GM19238 (cell line): Measurements from ENCODE around the gene ANGPTL2.
"Not testable (repeated sequence)": the region's sequence is repeated elsewhere in the genome, so short reads cannot be mapped to it uniquely, and the experiment has no call there.

Experiments used
- DNase-seq: peaks from one replicate; pipeline ENCODE4 v3.0.0; 2011; ENCODE audit warnings: low spot score; ENCODE audit not compliant: insufficient read length

Gene ANGPTL2, protein sequence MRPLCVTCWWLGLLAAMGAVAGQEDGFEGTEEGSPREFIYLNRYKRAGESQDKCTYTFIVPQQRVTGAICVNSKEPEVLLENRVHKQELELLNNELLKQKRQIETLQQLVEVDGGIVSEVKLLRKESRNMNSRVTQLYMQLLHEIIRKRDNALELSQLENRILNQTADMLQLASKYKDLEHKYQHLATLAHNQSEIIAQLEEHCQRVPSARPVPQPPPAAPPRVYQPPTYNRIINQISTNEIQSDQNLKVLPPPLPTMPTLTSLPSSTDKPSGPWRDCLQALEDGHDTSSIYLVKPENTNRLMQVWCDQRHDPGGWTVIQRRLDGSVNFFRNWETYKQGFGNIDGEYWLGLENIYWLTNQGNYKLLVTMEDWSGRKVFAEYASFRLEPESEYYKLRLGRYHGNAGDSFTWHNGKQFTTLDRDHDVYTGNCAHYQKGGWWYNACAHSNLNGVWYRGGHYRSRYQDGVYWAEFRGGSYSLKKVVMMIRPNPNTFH

GRCh38 chr9:127122176-127123063 lies at the start of gene ANGPTL2:
ANGPTL2 (minus strand) TSS chr9:127122635; CDS start chr9:127108731, 13,904 bp downstream.
- peak; percentile 39 for DNase-seq

GRCh38 chr9:127171348-127171747 lies 48.9 kb upstream of the ANGPTL2 start:
- DNase-seq, result not testable (repeated sequence)

GRCh38 chr9:127170652-127171051 lies 48.2 kb upstream of the ANGPTL2 start:
- DNase-seq, result no peak

- no peak for DNase-seq
These were observed 47.7 kb upstream of the ANGPTL2 start for GRCh38 chr9:127170103-127170502.

DNA sequence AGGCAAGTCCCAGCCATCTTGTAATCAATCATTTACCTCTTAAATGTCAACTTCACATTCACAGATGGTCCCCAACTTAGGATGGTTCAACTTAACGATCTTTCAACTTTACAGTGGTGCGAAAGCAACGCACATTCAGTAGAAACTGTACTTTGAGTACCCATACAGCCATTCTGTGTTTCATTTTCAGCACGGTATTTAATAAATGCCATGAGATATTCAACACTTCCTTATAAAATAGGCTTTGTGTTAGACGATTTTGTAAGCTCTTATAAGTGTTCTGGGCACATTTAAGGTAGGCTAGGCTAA lies 47.1 kb upstream of the ANGPTL2 start:
- no peak for DNase-seq

- DNase-seq, result no peak
These were observed 46.5 kb upstream of the ANGPTL2 start for GRCh38 chr9:127168756-127169574.

DNA sequence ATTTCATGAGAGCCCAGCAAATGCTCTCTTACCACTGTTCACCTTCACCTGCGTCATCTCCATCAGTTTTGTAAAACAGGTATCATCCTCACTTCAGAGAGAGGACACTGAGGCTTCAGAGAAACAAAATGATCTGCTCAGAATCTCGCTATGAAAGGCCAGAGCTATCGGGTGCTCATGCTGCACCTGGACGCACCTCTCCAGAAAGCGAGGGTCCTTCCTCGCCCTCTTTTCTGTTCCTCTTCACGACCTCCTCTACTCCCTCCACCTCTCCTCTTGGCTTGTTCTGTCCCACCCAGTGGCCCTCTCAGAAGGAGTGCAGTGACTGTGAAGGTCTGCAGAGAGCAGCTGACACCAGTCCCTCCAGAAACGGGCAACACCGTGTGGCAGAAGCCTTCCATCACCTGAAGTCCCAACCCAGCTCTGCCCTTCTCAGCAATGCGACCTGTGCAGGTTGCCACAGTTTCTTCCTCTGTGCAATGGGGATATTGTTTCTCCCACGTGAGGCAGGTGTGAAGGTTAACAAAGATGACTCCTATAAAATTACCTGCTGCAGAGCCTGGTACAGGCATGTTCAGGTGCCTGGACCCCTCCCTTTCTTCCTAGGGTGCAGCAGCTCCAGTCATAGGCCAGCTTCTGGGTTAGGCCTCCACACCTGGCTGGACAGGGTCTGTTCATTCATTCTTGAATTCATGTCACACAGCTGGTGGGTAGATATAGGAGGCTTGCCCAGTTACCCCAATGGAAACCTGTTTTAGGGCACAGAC lies 45.3 kb upstream of the ANGPTL2 start:
- no peak for DNase-seq

GRCh38 chr9:127166651-127167524 lies 44.5 kb upstream of the ANGPTL2 start:
- peak; percentile 74 for DNase-seq

DNA sequence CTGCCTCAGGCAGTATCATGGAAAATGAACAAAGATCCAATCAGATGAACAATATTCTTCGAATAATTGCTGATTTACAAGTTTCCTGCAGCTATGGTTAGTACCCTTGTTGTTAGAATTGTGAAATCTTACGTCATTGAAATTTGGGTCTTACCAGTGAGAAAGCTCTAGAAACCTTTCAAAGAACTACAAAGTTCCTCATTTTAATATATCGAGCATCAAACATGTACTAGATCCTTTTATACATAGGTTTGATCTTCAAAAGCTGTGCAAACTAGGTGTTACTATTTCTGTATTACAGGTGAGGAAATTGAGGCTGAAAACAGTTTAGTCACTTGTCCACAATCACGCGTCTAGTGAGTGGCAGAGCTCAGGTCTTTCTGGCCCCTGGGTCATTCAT lies 43.7 kb upstream of the ANGPTL2 start:
- DNase-seq, result no peak

- DNase-seq, result no peak
These were observed 42.7 kb upstream of the ANGPTL2 start for GRCh38 chr9:127165116-127165515.

DNA sequence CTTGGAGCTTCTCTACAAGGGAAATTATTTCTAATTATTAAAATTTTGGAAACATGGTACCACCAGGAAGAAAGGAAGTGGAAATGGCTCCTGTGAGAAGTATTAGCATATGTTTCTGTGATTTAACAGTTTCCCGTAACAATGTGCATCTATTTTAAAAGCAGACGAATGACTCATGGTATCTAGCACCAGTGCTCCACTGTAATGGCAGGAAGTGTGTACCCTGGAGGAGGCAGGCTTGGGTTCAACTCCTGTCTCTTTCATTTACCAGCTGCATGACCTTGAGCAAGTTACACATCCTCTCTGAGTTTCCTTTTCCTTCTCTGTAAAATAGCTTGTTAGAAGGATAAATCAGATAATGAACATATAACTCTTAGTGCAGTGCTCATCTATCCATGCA lies 41.0 kb upstream of the ANGPTL2 start:
- no peak for DNase-seq

DNA sequence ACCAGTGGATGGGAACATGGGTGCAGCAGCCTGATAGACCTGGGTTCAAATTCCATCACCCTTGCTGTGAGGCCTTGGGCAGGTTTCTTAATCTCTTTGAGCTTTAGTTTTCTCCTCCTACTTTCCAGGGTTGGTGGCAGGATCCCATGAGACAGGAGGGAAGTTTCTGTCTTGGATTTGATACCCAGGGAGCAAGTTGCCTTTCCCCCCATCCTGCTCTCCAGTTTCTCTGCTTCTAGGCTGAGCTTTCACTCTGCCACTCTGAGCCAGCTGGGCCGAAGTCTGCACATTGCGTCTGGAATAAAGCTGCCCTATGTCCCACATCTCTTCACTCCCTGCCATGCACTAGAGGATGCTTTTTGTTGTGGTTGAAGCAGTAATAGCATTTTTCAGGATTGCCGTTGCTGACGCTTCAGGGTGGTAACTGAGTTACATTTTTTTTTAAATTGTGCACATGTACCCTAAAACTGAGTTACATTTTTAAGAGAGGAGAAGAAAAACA lies 40.5 kb upstream of the ANGPTL2 start:
- DNase-seq, result no peak

GRCh38 chr9:127162046-127162863 lies 39.8 kb upstream of the ANGPTL2 start:
- DNase-seq, result no peak

DNA sequence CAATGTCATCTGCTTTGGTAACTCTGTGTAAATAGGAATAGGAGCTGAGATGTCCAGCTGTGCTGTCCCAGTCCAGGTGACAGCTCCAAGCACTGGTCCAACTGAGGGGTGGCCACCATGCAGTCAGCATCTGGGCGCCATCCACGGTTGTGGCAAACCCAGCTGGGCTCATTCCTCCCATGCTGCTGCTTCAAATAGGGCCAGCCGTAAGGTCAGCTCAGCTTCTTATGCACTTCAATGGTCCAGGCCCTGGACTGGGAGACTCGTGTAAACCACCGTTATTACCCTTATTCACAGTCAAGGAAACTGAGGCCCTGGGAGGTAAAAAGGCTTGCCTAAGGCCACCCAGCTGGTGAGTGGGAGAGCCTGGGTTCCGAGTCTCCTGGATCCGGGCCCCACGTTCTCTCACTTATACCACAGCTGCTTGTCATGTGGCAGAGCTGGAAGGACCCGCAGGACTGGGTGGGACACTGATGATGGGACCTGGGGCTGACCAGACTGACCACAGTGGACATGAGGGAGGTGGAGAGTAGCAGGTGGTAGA lies 38.7 kb upstream of the ANGPTL2 start:
- no peak for DNase-seq

DNA sequence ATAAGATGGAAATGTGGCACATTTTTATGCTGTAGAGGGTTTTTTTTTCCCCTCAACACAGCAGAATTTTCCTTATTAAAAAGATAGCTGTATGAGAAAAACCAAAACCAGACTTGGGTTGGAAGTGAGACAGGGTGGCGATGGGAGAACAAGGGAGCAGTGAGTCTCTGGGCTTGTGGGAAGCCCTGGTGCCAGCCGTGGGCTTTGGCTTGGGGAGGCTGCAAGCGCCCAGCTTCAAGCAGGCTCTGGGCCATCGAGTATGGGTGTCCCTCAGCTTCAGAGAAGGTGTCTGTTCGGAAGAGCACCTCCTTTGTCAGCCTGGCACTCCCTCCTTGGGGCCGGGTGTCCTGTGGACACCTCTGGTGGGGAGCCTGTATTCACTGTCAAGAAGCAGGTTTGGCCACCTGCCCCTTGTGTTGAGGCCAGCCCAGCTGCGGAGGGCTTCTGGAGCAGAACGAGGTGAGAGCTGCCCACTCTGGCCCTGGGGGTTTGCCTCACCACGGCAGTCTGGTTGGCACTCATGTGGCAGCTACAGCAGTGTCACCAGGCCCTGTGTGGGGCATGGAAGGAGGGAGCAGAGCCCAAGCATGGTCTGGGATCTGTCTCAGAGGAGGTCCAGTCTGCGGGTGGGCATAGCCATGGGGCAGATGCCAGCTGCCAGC lies 37.6 kb upstream of the ANGPTL2 start:
- no peak for DNase-seq

DNA sequence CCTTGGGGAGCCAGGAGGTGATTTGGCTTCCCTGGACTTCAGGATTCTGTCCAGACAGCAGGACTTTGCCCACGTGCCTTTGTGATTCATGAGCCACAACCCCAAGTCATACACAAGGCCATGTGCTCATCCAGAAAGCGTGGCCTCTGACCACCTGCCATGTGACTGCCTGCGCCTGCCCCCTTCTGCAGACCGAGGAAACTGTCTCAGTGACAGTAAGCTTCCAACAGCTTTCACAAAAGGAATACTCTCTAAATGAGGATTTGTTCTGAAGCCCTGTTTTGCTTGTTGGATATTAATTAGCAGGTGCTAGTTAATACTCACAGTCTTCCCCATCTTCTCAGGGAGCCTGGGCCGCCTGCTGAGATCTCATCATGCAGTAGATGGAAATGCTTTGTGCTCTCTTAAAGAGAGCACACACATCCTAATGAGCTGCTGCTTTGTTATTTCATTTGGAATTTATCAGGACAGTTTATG lies 36.9 kb upstream of the ANGPTL2 start:
- no peak for DNase-seq

- no peak for DNase-seq
These were observed 36.4 kb upstream of the ANGPTL2 start for GRCh38 chr9:127158786-127159324.
